OCI-LY7 (cell line): Measurements from ENCODE around the gene TKT. TPM values are rescaled to one million over a fixed set of nuclear protein-coding genes. Genes with fewer than 3 reads are reported as not detected.

Source experiments
- BruUV-seq: library from RNA; stranded (reverse); fragments of 400-500 nt; replicated peaks from 2 replicates; lab custom pipeline; 2021; lab: Mats Ljungman, UMichigan
- CTCF ChIA-PET: fragments of 300-600 bp; sonication (Branson Sonifier 250); formaldehyde crosslinking; loops from one replicate; lab custom pipeline; 2022; ENCODE audit warnings: antibody characterized with exemption; ENCODE audit not compliant: unreplicated experiment; lab: Charles Lee
- POLR2A ChIA-PET: fragments of 300-600 bp; sonication (Branson Sonifier 250); formaldehyde crosslinking; loops from one replicate; lab custom pipeline; 2022; ENCODE audit warnings: antibody characterized with exemption; lab: Charles Lee
- DNase-seq: peaks from one replicate; pipeline ENCODE4 v3.0.0-alpha.2; 2015; ENCODE audit warnings: low spot score
- H2AFZ ChIP-seq: fragments of 200-600 bp; sonication (generic), shearing (Covaris generic); 2 replicates; pipeline ENCODE4 v1.6.1; 2014; ENCODE audit warnings: mild to moderate bottlenecking, antibody characterized with exemption, low read length, moderate library complexity
- H3K27ac ChIP-seq: fragments of 200-600 bp; sonication (generic); 2 replicates; pipeline ENCODE4 v1.5.1; 2014; ENCODE audit warnings: mixed run types, low read depth, mild to moderate bottlenecking, moderate library complexity, low read length, inconsistent platforms; ENCODE audit not compliant: poor library complexity, severe bottlenecking
- H3K36me3 ChIP-seq: fragments of 200-600 bp; sonication (generic); 2 replicates; pipeline ENCODE4 v1.6.1; 2014; ENCODE audit warnings: mild to moderate bottlenecking, antibody characterized with exemption, low read length, moderate library complexity, mixed read lengths; ENCODE audit not compliant: insufficient read depth
- H3K4me1 ChIP-seq: fragments of 200-600 bp; sonication (generic); 2 replicates; pipeline ENCODE4 v1.5.1; 2014; ENCODE audit warnings: mild to moderate bottlenecking, low read length; ENCODE audit not compliant: insufficient read depth, poor library complexity, severe bottlenecking
- H3K4me2 ChIP-seq: fragments of 200-600 bp; sonication (generic); 2 replicates; pipeline ENCODE4 v1.6.1; 2014; ENCODE audit warnings: mild to moderate bottlenecking, low read length
- H3K4me3 ChIP-seq: fragments of 200-600 bp; sonication (generic); 2 replicates; pipeline ENCODE4 v1.5.1; 2014; ENCODE audit warnings: mild to moderate bottlenecking, low read depth, low read length; ENCODE audit not compliant: poor library complexity, severe bottlenecking
- H3K79me2 ChIP-seq: fragments of 200-600 bp; sonication (generic); 2 replicates; pipeline ENCODE4 v1.6.1; 2016; ENCODE audit warnings: low read depth, mild to moderate bottlenecking, low read length, moderate library complexity, mixed read lengths; ENCODE audit not compliant: insufficient read depth
- H3K9me2 ChIP-seq: fragments of 200-600 bp; sonication (generic); 2 replicates; pipeline ENCODE4 v1.6.1; 2016; ENCODE audit warnings: mild to moderate bottlenecking, low read length, mixed read lengths; ENCODE audit not compliant: insufficient read depth
- H3K9me3 ChIP-seq: fragments of 200-600 bp; sonication (generic); 2 replicates; pipeline ENCODE4 v1.6.1; 2014; ENCODE audit warnings: mild to moderate bottlenecking, mixed run types, low read length, mixed read lengths
- H4K20me1 ChIP-seq: fragments of 200-600 bp; sonication (generic); 2 replicates; pipeline ENCODE4 v1.6.1; 2014; ENCODE audit warnings: mild to moderate bottlenecking, antibody characterized with exemption, low read length, moderate library complexity, mixed read lengths; ENCODE audit not compliant: insufficient read depth
- EZH2phosphoT487 ChIP-seq: fragments of 200-600 bp; sonication (generic); IDR thresholded peaks from 2 replicates; pipeline ENCODE4 v1.6.1; 2018; ENCODE audit warnings: low read depth, borderline replicate concordance, mild to moderate bottlenecking, mixed run types, antibody characterized with exemption, low read length, moderate library complexity, mixed read lengths
- intact Hi-C: fragments of 100-400 bp; cut with micrococcal nuclease; formaldehyde crosslinking; loops from one replicate; pipeline ENCODE4 v1.10.0; 2022; ENCODE audit not compliant: unreplicated experiment
- total RNA-seq, 2 experiments: library from RNA; depleted of rRNA in 1 of 2; stranded (reverse); fragments of >200 nt in 1 of 2; shearing (Covaris generic) in 1 of 2; gene quantifications; 2 replicates each; pipeline ENCODE4 v1.2.3, GENCODE V29; 2014 to 2022
- TF ChIP-seq, protein P1 (sequence below): fragments of 200-600 bp; sonication (generic); conservative IDR thresholded peaks from 2 replicates; pipeline ENCODE4 v1.5.1; 2014; ENCODE audit warnings: mild to moderate bottlenecking, antibody characterized with exemption, low read length, moderate library complexity, mixed read lengths

Gene TKT
- total RNA-seq, 2 experiments from 2014 or later = 325 to 386 TPM

DNA sequence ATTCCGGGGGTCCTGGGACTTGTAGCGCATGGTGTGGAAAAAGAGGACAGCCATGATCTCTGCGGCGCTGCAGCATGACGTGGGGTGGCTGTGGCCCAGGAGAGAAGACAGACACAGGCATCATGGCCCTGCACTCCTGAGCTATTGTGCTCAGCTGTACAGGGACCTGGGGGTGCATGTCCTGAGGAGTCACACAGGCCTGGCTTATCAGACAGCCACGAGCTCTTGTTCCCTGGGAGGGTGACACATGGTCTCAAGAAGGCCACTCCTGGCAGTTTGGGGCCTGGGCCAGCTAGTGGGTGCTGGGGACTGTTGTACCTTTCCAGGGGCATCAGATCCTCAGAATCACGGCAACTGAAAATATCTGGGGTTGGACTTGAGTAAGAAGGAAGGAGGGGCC, 13.7 kb downstream of the TKT start:
- no peak overlapping the region for H3K4me2 ChIP-seq
- intact Hi-C loops = no loop called here
- TF ChIP-seq EZH2phosphoT487 = no peak
- TF ChIP-seq, protein P1, sequence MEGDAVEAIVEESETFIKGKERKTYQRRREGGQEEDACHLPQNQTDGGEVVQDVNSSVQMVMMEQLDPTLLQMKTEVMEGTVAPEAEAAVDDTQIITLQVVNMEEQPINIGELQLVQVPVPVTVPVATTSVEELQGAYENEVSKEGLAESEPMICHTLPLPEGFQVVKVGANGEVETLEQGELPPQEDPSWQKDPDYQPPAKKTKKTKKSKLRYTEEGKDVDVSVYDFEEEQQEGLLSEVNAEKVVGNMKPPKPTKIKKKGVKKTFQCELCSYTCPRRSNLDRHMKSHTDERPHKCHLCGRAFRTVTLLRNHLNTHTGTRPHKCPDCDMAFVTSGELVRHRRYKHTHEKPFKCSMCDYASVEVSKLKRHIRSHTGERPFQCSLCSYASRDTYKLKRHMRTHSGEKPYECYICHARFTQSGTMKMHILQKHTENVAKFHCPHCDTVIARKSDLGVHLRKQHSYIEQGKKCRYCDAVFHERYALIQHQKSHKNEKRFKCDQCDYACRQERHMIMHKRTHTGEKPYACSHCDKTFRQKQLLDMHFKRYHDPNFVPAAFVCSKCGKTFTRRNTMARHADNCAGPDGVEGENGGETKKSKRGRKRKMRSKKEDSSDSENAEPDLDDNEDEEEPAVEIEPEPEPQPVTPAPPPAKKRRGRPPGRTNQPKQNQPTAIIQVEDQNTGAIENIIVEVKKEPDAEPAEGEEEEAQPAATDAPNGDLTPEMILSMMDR = no peak
- H3K4me1 ChIP-seq = no peaks in the 10 kb centered on the region
- CTCF ChIA-PET = no interaction called here
- POLR2A ChIA-PET = no interaction called here
- DNase-seq = no peak
- peaks cover 88% of the 10 kb centered on the region for H3K36me3 ChIP-seq
- no peaks in the 10 kb centered on the region for H3K9me2 ChIP-seq
- no peak overlapping the region for H3K27ac ChIP-seq
- peaks cover 56% of the 10 kb centered on the region for H3K79me2 ChIP-seq
- H4K20me1 ChIP-seq = peaks cover 18% of the 10 kb centered on the region
- H2AFZ ChIP-seq = no peak overlapping the region
- no peaks in the 10 kb centered on the region for H3K9me3 ChIP-seq
- no peak overlapping the region for H3K4me3 ChIP-seq
- no TSS peak for BruUV-seq

DNA sequence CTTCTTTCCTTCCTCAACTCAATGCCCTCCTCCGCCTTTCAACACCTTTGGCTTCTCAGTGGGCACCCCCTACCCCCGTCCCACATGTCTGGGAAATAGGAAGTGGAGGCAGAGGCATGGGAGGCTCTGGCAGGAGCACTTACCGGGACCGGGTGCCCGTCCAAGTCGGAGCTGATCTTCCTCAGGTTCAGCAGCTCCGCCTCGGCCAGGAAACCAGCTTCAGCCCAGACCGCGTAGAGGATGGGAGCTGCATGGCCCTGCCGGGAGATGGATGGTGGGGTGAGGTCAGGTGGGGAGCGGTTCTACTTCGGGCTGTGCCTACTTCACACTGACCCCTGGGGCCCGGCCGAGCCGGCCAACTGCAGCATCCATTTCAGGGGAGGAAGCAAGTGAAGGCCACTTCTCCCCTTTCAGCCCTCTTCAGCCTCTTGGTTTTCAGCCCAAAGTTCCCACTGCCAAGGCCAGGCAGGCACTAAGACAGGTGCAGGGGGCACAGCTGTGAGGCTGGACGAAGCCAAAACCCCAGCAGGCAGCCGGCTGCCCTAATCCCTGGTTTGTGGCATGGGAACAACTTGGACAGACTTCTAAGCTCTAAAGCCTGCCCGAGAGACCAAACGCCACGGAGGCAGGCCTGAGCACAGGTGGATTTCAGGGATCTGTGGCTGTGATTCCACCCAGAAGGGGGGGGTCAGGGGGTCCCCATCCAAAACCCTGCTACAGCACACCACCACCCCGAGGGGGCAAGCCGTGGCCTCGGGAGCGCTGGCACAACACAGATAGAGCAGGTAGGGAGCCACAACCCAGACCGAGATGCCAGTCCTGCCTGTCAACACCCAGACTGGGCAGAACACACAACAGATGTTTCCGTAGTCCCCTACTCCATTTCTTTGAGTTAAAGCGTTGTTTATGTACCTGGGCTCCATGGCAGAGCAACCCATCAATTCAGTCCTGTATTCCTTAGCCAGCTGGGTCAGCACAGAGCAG, 14.5 kb downstream of the TKT start:
- peaks cover 47% of the 10 kb centered on the region for H3K79me2 ChIP-seq
- H3K9me3 ChIP-seq = no peaks in the 10 kb centered on the region
- no peak overlapping the region for H2AFZ ChIP-seq
- no peak overlapping the region for H3K4me2 ChIP-seq
- intact Hi-C loops = no loop called here
- TF ChIP-seq, protein P1 = no peak
- TF ChIP-seq EZH2phosphoT487 = no peak
- ChIA-PET CTCF (interaction anchor here (0.5 kb wide), 1 partner anchor 74 kb away, joined by 3 read pairs; no protein-coding TSS in a partner anchor), POLR2A (interaction anchor here (0.6 to 1.6 kb wide), 2 partner anchors 12 to 76 kb away, joined by 3 to 5 read pairs; no protein-coding TSS in a partner anchor)
- H3K4me1 ChIP-seq = peaks cover 3% of the 10 kb centered on the region
- H3K4me3 ChIP-seq = no peak overlapping the region
- BruUV-seq = no TSS peak
- no peaks in the 10 kb centered on the region for H3K9me2 ChIP-seq
- H4K20me1 ChIP-seq = peaks cover 18% of the 10 kb centered on the region
- peaks cover 93% of the 10 kb centered on the region for H3K36me3 ChIP-seq
- no peak for DNase-seq
- H3K27ac ChIP-seq = no peak overlapping the region

DNA sequence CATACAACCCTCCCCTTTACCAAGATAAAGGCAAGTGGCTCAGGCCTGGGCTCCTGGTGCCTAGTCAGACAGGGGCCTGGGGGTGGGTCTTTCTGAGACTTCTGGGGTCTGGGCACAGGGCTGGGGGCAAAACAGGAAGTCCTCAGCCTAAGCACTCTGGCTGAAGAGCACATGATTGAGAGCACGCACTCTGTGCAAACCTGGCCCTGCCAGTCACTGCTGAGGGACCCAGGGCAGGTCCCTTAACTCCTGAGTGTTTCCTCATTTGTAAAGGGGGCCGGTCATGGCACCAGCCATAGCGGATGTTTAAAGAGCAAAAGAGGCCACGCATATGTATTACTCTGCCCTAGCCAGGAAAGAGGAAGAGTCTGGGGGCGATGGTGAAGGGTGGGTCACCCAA, 16.0 kb downstream of the TKT start:
- H3K36me3 ChIP-seq = peaks cover 95% of the 10 kb centered on the region

More for the DNA sequence above, 16.0 kb downstream of the TKT start:
- H2AFZ ChIP-seq = no peak overlapping the region
- no TSS peak for BruUV-seq
- no peaks in the 10 kb centered on the region for H3K9me3 ChIP-seq
- H3K9me2 ChIP-seq = no peaks in the 10 kb centered on the region
- no peak overlapping the region for H3K4me3 ChIP-seq
- no peak overlapping the region for H3K4me2 ChIP-seq
- H3K27ac ChIP-seq = no peak overlapping the region
- H3K79me2 ChIP-seq = peaks cover 33% of the 10 kb centered on the region
- TF ChIP-seq EZH2phosphoT487 = no peak
- TF ChIP-seq, protein P1 = no peak
- intact Hi-C loops = no loop called here
- peaks cover 18% of the 10 kb centered on the region for H4K20me1 ChIP-seq
- POLR2A ChIA-PET = no interaction called here
- no peak for DNase-seq
- peaks cover 6% of the 10 kb centered on the region for H3K4me1 ChIP-seq
- CTCF ChIA-PET = no interaction called here
